AG04449 (cell line): ENCODE data around the gene SLC45A2.
"Not testable (repeated sequence)": the region's sequence is repeated elsewhere in the genome, so short reads cannot be mapped to it uniquely, and the experiment has no call there.

Experiments used
- CTCF ChIA-PET: fragments of 350-600 bp; formaldehyde crosslinking; extraction: SDS; loops from one replicate; lab custom pipeline; 2021; ENCODE audit warnings: antibody characterized with exemption; lab: Yijun Ruan, JAX
- POLR2A ChIA-PET: fragments of 400-600, 350-600 bp; formaldehyde crosslinking; extraction: SDS; loops from one replicate; lab custom pipeline; 2020; ENCODE audit warnings: antibody characterized with exemption, inconsistent platforms; lab: Yijun Ruan, JAX
- DNase-seq: peaks from one replicate; pipeline ENCODE4 v3.0.0-alpha.2; 2010; ENCODE audit warnings: low read depth, low spot score
- H3K4me3 ChIP-seq: 2 replicates; pipeline ENCODE4 v1.5.1; 2011; ENCODE audit warnings: low read depth, mild to moderate bottlenecking, control low read depth, low read length
- TF ChIP-seq, protein P1 (sequence below): IDR thresholded peaks from one replicate; pipeline ENCODE4 v1.5.1; 2011; ENCODE audit warnings: mild to moderate bottlenecking, moderate library complexity, low read length, control low read depth, inconsistent platforms; ENCODE audit not compliant: insufficient read depth; ENCODE audit errors: missing control alignments

SLC45A2 gene, protein sequence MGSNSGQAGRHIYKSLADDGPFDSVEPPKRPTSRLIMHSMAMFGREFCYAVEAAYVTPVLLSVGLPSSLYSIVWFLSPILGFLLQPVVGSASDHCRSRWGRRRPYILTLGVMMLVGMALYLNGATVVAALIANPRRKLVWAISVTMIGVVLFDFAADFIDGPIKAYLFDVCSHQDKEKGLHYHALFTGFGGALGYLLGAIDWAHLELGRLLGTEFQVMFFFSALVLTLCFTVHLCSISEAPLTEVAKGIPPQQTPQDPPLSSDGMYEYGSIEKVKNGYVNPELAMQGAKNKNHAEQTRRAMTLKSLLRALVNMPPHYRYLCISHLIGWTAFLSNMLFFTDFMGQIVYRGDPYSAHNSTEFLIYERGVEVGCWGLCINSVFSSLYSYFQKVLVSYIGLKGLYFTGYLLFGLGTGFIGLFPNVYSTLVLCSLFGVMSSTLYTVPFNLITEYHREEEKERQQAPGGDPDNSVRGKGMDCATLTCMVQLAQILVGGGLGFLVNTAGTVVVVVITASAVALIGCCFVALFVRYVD

DNA sequence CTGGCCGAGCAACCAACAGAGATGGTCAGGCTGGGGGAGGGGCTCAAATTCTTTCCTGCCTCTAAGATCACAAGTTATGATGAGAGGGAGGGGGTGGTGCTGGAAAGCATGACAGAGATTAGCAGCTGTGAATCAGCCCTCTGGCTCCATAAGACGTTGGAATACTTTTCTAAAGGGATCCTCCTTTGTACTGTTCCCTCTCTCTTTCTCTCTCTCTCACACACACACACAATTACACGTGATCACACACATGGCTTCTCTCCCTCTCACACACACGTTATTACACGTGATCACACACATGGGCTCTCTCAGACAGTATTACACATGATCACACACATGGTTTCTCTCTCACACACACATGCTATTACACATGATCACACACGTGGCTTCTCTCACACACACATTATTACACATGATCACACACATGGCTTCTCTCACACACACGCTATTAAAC, at the start of gene SLC45A2:
TSS of gene SLC45A2 (minus strand) at position 23 of the 454 bp plus-strand sequence. CDS start 110 bp downstream, outside the sequence.
- ChIA-PET POLR2A (no interaction called here), CTCF (interaction anchor here (1.3 to 7.6 kb wide), 4 partner anchors 10 to 16 kb away, joined by 4 to 84 read pairs (median 16); no protein-coding TSS in a partner anchor)
- TF ChIP-seq, protein P1, sequence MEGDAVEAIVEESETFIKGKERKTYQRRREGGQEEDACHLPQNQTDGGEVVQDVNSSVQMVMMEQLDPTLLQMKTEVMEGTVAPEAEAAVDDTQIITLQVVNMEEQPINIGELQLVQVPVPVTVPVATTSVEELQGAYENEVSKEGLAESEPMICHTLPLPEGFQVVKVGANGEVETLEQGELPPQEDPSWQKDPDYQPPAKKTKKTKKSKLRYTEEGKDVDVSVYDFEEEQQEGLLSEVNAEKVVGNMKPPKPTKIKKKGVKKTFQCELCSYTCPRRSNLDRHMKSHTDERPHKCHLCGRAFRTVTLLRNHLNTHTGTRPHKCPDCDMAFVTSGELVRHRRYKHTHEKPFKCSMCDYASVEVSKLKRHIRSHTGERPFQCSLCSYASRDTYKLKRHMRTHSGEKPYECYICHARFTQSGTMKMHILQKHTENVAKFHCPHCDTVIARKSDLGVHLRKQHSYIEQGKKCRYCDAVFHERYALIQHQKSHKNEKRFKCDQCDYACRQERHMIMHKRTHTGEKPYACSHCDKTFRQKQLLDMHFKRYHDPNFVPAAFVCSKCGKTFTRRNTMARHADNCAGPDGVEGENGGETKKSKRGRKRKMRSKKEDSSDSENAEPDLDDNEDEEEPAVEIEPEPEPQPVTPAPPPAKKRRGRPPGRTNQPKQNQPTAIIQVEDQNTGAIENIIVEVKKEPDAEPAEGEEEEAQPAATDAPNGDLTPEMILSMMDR, result no peak
- no peak for DNase-seq
- H3K4me3 ChIP-seq, result no peak within 1 kb of the TSS

DNA sequence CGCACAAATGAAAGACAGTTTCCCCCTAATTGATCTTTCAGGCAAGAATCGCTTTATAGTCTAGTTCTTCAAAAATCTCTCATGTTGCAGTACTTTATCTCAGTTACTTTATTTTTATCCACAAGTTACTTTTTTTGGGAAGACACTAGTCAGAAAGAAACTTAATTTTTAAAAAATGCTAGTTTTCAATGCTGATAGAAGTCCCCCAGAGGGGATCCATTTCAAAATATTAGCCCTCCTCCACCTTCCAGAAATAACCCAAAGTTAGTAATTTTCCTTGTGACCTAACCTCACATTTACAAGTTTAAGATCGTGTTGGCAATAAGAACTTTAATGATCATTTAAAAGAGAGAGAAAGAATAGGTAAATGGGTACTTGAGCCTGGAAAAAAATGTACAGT, 47.5 kb upstream of the SLC45A2 start:
- CTCF ChIA-PET, result no interaction called here
- TF ChIP-seq, protein P1, result no peak
- POLR2A ChIA-PET, result no interaction called here
- no peak overlapping the region for H3K4me3 ChIP-seq
- no peak for DNase-seq

DNA sequence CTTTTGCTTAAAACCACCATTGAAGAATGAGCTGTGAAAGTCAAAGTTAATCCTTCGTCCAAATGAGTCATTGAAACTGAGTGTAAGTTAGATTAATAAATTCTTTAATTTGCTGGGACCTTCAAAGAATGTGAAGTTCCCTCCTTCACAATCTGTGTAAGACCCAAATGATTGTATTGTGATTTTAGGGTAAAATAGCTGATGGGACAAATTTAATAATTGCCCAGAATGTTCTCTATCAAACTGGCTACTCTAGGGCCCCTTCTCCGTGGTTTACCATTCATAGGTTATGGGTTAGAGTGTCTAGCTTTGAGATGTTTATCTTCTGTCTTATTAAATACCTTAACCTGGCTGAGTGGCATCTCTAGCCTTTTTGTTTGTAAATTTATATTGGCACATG, 46.6 kb upstream of the SLC45A2 start:
- TF ChIP-seq, protein P1, result no peak
- H3K4me3 ChIP-seq, result no peak overlapping the region
- DNase-seq, result no peak
- CTCF ChIA-PET, result no interaction called here
- POLR2A ChIA-PET, result no interaction called here

DNA sequence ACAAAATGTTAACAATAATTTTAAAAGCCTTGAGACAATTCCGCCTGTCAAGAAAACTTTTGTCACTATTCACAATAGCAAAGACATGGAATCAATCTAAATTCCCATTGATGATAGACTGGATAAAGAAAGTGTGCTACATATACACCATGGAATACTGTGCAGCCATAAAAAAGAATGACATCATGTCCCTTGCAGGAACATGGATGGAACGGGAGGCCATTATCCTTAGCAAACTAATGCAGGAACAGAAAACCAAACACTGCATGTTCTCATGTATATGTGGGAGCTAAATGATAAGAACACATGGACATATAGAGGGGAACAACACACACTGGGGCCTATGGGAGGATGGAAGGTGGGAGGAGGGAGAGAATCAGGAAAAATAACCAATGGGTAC, 46.1 kb upstream of the SLC45A2 start:
- CTCF ChIA-PET, DNase-seq, POLR2A ChIA-PET, H3K4me3 ChIP-seq: not testable (repeated sequence)

DNA sequence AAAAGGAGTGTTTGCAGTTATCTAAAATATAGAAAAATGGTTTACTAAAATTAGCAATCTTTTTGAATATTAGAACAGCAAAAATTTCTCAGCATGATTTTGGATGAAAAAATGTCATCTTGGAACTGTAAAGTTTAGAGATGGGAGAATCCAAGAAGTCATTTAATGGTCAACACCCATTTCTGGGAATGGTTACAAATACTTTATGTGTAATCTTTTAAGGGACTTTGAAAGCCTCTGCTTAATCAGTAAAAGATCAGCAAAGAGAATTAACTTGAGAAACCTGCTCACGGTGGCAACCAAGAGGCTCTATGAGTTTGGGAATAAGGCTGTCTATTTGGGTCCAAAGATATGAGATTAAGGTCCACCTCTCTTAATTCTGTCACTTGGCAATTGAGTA, 45.6 kb upstream of the SLC45A2 start:
- CTCF ChIA-PET, result no interaction called here

DNA sequence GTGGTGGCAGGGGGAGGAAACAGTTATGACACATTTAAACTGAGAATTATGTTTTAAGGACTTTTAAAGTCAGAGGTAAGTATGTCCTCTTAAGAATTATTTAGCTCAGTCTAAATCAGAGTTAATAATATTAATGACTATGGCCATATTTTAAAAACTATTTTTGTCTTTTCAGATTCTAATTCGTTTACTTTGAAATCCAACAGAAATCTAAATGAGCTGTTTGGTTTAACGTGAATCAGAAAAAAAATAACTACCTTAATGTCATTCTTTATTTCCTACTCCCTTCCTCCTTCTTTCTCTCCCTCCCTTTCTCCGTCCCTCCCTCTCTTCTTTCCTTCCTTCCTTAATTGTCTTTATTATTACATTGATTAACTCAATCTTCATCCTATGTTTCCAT, 43.9 kb upstream of the SLC45A2 start:
- TF ChIP-seq, protein P1, result no peak
- ChIA-PET CTCF (interaction anchor here (1.5 kb wide), 1 partner anchor 57 kb away, joined by 3 read pairs; no protein-coding TSS in a partner anchor), POLR2A (no interaction called here)
- DNase-seq, result no peak
- H3K4me3 ChIP-seq, result no peak overlapping the region

More for the DNA sequence above, 45.6 kb upstream of the SLC45A2 start:
- POLR2A ChIA-PET, result no interaction called here
- TF ChIP-seq, protein P1, result no peak
- no peak overlapping the region for H3K4me3 ChIP-seq
- DNase-seq, result no peak
